GM13976 (cell line): ENCODE measurements around the gene HPCAL1.

ENCODE experiments used
- DNase-seq: peaks from one replicate; pipeline ENCODE4 v3.0.0; 2012; ENCODE audit warnings: low spot score
- in situ Hi-C: fragments of 300-500 bp; cut with MboI; formaldehyde crosslinking; loops from one replicate; pipeline ENCODE4 v1.12.0; 2022; ENCODE audit warnings: low sequenced_read_pairs, mixed read lengths, inconsistent platforms; ENCODE audit not compliant: unreplicated experiment
- TF ChIP-seq, protein P1 (sequence below): IDR thresholded peaks from 2 replicates; pipeline ENCODE4 v1.5.1; 2012; ENCODE audit warnings: borderline replicate concordance, mild to moderate bottlenecking; ENCODE audit not compliant: insufficient read depth; ENCODE audit errors: extremely low read depth, missing control alignments, control extremely low read depth

HPCAL1 gene

DNA sequence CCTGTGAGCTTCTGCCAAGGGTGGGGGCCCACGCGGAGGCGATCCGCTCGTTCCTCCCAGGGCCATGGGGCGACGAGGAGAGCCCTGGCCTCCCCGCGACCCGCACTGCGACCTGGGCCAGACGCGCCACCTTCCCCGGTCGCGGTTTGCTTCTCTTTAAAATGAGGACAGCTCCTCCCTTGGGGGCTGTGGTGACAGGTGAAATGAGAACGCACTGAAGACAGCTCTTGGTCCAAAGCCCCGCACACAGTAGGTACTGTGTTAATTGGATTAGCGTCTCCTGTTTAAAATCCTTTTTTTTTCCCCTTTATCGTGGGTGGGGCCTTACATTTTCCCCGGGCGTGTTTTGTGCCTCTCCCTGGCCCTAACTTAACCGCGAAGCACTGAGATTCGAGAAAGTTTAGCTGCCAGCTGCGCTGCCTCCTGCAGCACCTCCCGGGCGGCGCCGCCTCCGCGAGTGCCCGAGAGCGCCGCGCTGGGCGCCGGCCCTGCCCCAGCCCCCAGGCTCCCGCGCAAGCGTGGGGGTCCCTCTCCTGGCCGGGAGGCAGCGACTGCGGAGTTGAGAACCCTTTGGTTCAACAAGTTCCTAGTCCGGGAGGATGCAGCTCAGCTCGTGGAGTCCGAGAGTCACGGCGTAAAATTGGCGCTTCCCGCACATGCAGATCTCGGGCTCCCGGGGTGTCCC, 1.1 kb downstream of the HPCAL1 start:
- in situ Hi-C loops: no loop called here
- DNase-seq: peak; percentile 61
- TF ChIP-seq, protein P1, sequence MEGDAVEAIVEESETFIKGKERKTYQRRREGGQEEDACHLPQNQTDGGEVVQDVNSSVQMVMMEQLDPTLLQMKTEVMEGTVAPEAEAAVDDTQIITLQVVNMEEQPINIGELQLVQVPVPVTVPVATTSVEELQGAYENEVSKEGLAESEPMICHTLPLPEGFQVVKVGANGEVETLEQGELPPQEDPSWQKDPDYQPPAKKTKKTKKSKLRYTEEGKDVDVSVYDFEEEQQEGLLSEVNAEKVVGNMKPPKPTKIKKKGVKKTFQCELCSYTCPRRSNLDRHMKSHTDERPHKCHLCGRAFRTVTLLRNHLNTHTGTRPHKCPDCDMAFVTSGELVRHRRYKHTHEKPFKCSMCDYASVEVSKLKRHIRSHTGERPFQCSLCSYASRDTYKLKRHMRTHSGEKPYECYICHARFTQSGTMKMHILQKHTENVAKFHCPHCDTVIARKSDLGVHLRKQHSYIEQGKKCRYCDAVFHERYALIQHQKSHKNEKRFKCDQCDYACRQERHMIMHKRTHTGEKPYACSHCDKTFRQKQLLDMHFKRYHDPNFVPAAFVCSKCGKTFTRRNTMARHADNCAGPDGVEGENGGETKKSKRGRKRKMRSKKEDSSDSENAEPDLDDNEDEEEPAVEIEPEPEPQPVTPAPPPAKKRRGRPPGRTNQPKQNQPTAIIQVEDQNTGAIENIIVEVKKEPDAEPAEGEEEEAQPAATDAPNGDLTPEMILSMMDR: no peak

DNA sequence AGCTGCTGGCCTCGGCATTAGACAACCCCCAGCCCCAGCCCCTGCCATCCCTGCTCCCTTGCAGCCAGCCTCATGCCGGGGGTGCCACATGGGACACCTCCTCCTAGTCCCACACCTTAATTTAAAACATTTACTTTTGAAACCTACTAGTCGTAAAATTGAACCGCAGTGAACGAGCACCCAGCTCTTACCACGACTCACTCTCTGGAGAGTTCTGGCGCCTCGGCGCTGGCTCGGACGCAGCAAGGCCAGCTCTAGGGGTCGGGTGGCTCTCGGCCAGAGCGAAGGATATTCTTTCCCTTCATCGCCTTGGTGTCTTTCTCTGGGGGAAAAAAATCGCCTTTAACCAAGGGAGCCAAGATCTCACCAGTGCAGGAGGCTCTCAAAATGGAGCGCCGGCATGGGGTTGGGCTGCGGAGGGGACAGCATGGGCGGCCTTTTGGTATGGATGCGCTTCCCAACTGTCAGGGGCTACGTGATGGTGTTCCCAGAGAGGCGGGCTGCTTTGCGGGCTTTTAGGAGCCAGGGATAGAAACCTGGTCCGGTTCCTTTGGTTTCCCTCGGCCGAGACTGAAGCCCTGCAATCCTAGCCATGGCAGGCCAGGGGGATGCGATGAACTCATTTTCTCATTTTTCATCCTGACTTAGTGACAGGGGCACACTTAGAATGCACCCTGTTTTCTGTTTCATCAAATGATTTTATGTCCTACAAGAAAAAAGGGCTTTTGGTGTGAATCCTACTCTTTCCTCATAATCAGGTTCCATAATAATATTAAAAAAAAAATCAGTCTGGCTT, 2.0 kb downstream of the HPCAL1 start:
- in situ Hi-C loops: no loop called here
- TF ChIP-seq, protein P1: no peak
- DNase-seq: no peak

DNA sequence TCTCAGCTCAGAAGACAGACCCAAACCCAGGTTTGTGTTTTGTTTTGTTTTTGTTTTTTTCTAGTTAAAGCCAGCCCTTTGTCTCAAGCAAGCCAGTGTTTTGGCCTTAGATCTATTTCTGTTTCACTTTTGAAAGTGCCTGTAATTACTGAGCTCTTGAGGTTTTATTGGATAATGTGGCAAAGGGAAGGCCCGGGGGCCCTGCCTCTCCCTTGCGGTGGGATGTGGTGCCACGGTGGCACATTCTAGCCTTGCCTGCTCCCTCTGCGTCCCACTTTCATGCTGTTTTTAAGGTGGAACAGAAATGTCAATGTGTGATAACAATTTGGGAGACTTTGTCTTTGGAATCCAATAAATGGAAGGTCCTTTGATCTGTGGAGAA, 2.5 kb downstream of the HPCAL1 start:
- DNase-seq: no peak
- TF ChIP-seq, protein P1: no peak
- in situ Hi-C loops: no loop called here

DNA sequence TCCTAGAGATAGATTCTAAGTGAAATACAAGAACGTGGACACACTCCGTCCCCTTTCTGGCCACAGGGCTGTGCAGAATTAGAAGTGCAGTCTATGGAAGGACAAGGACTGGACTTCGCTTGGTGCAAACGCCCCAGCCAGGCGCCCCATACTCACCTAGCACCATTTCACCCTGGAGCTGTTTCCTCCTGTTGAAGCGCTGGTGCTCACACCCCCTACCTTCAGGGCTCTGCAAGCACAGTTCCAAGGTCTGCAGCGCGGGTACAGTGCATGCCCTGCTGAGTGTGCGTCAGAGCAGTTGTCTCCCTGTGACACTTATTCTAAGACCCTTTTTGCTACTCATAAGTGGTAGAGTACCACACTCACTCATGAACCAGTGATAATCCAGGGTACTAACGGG, 3.0 kb downstream of the HPCAL1 start:
- no peak for DNase-seq
- in situ Hi-C loops: no loop called here
- TF ChIP-seq, protein P1: no peak

DNA sequence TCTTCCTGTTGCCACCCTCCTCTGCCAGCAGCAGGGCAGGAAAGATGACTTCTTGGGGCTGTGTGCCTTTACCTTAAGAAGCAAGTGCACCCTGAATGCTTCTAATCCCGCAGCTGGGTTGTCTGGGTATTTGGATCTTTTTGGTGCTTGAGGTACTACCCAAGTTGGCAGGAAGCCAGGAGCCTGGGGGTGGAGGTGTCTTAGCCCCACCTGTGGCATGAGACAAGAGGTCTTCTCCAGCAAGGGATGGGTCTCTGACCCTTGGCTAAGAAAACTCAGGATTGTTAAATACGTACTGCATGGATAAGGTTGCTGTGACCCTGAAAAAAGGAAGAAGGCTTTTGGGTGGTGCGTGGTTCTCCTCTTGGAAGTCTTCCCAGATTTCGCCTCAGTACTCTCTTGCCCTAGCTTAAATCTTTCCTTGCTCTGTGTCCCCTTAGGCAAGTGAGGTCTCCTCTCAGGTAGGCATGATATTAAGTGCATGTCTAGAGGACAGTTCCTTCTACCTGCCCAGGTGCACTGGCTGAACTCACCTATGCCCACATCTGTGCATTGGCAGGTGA, 4.3 kb downstream of the HPCAL1 start:
- DNase-seq: no peak
- TF ChIP-seq, protein P1: no peak
- in situ Hi-C loops: no loop called here

DNA sequence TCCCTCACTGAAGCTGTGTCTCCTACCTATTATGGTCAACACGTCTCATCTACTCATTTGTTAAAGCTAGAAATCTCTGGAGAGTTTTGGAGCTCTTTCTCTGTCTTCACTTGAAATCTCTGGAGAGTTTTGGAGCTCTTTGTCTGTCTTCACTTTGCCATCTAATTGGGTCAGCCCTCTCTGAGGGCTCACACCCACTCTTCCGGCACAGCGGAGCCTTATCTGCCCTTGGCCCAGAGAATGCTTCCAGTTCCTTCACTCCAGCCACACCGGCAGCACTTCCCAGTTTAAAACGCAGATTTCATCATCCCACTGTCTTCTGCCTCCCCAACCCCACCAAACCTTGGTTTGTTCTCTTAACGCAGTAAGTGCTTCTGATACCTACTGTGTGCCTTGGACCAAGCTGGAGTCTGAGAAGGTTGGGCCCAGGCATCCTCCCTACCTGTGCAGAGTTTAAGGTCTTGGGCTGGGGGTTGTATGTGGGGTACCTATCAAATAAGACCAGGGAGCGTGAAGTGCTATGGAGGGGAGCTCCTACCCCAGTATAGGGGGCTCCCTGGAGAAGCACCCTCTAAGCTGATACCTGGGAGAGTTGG, 5.0 kb downstream of the HPCAL1 start:
- TF ChIP-seq, protein P1: no peak
- in situ Hi-C loops: no loop called here
- DNase-seq: no peak
